GM19324 (cell line): ENCODE results near the gene PLIN5.

Experiments used
- ATAC-seq: cut with Tn5 transposase; IDR thresholded peaks from one replicate; pipeline ENCODE4 v1.9.1; 2021; ENCODE audit warnings: mild to moderate bottlenecking, moderate library complexity; ENCODE audit not compliant: unreplicated experiment, low FRiP score

PLIN5 gene

GRCh38 chr19:4493929-4494690 lies 40.9 kb downstream of the PLIN5 start:
- ATAC-seq: no peak

GRCh38 chr19:4493104-4493928 lies 41.7 kb downstream of the PLIN5 start:
- no peak for ATAC-seq

GRCh38 chr19:4492337-4493103 lies 42.5 kb downstream of the PLIN5 start:
- no peak for ATAC-seq

- no peak for ATAC-seq
Measured at GRCh38 chr19:4491446-4491845, 43.6 kb downstream of the PLIN5 start.

- ATAC-seq: no peak
Measured at GRCh38 chr19:4488496-4488895, 46.5 kb downstream of the PLIN5 start.

GRCh38 chr19:4487572-4487971 lies 47.5 kb downstream of the PLIN5 start:
- ATAC-seq: no peak

- no peak for ATAC-seq
Measured at GRCh38 chr19:4483385-4483784, 51.6 kb downstream of the PLIN5 start.

- ATAC-seq: no peak
Measured at GRCh38 chr19:4482721-4483364, 52.2 kb downstream of the PLIN5 start.

GRCh38 chr19:4477034-4477801 lies 57.8 kb downstream of the PLIN5 start:
- no peak for ATAC-seq

GRCh38 chr19:4474514-4475022 lies 60.5 kb downstream of the PLIN5 start:
- no peak for ATAC-seq

- ATAC-seq: no peak
Measured at GRCh38 chr19:4473763-4474513, 61.1 kb downstream of the PLIN5 start.

- no peak for ATAC-seq
Measured at GRCh38 chr19:4473011-4473762, 61.8 kb downstream of the PLIN5 start.
